IMR-90 (cell line): ENCODE results near the gene PSMD14.

ENCODE experiments used
- SMC3 ChIP-seq: fragments of 150-350 bp; IDR thresholded peaks from 2 replicates; pipeline ENCODE4 v1.6.1; 2016; ENCODE audit warnings: low read depth, mild to moderate bottlenecking, antibody characterized with exemption, low read length, moderate library complexity
- TF ChIP-seq, protein P1 (sequence below): conservative IDR thresholded peaks from 2 replicates; pipeline ENCODE4 v1.5.1; 2012; ENCODE audit warnings: mild to moderate bottlenecking, low read depth, low read length, improper control_type of control experiment

DNA sequence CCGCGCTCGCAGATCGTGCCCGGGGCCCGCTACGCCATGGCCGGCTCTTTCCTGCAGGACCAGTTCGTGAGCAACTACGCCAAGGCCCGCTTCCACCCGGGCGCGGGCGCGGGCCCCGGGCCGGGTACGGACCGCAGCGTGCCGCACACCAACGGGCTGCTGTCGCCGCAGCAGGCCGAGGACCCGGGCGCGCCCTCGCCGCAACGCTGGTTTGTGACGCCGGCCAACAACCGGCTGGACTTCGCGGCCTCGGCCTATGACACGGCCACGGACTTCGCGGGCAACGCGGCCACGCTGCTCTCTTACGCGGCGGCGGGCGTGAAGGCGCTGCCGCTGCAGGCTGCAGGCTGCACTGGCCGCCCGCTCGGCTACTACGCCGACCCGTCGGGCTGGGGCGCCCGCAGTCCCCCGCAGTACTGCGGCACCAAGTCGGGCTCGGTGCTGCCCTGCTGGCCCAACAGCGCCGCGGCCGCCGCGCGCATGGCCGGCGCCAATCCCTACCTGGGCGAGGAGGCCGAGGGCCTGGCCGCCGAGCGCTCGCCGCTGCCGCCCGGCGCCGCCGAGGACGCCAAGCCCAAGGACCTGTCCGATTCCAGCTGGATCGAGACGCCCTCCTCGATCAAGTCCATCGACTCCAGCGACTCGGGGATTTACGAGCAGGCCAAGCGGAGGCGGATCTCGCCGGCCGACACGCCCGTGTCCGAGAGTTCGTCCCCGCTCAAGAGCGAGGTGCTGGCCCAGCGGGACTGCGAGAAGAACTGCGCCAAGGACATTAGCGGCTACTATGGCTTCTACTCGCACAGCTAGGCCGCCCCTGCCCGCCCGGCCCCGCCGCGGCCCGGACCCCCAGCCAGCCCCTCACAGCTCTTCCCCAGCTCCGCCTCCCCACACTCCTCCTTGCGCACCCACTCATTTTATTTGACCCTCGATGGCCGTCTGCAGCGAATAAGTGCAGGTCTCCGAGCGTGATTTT lies 115.5 kb downstream of the PSMD14 start:
- TF ChIP-seq, protein P1, sequence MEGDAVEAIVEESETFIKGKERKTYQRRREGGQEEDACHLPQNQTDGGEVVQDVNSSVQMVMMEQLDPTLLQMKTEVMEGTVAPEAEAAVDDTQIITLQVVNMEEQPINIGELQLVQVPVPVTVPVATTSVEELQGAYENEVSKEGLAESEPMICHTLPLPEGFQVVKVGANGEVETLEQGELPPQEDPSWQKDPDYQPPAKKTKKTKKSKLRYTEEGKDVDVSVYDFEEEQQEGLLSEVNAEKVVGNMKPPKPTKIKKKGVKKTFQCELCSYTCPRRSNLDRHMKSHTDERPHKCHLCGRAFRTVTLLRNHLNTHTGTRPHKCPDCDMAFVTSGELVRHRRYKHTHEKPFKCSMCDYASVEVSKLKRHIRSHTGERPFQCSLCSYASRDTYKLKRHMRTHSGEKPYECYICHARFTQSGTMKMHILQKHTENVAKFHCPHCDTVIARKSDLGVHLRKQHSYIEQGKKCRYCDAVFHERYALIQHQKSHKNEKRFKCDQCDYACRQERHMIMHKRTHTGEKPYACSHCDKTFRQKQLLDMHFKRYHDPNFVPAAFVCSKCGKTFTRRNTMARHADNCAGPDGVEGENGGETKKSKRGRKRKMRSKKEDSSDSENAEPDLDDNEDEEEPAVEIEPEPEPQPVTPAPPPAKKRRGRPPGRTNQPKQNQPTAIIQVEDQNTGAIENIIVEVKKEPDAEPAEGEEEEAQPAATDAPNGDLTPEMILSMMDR, result no peak
- no peak for TF ChIP-seq SMC3
